Measurements from ENCODE around the gene SLC39A1. TPM values are rescaled to one million over a fixed set of nuclear protein-coding genes. Genes with fewer than 3 reads are reported as not detected.
"Not testable (repeated sequence)": the region's sequence is repeated elsewhere in the genome, so short reads cannot be mapped to it uniquely, and the experiment has no call there.

SLC39A1 gene
- polyA plus RNA-seq, 3 donors = 77.5 to 81.4 (median 80.6) TPM

DNA sequence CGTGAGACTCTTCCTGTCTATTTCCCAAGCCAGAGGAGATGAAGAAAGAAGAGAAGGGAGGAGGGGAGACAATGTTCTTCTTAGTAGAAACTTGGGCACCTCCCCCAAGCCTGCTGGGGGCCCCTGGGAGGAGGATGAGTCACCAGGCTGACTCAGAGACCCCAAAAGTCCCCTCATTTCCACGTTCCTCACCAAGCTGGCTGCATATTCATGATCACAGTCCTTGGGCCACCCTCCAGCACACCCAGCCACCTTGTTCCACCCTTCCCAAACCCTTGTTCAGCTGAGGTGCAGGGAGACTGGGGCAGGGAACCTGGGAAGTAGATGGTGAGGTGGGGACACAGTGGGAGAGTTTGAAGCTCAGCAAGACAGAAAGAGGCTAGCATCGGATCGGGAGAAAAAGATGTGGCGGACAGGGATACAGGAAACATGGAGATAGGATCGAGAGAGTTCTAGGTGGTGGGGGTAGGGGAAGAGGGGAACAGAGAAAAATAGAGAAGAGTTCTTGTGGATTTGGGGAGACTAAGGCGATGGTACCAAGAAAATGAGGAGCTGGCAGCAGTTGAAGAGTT lies 22.1 kb upstream of the SLC39A1 start:
- no peak for DNase-seq (ENCODE audit: extremely low read depth in 1 of 11, low read depth in 9 of 11, low spot score in 4 of 11)

DNA sequence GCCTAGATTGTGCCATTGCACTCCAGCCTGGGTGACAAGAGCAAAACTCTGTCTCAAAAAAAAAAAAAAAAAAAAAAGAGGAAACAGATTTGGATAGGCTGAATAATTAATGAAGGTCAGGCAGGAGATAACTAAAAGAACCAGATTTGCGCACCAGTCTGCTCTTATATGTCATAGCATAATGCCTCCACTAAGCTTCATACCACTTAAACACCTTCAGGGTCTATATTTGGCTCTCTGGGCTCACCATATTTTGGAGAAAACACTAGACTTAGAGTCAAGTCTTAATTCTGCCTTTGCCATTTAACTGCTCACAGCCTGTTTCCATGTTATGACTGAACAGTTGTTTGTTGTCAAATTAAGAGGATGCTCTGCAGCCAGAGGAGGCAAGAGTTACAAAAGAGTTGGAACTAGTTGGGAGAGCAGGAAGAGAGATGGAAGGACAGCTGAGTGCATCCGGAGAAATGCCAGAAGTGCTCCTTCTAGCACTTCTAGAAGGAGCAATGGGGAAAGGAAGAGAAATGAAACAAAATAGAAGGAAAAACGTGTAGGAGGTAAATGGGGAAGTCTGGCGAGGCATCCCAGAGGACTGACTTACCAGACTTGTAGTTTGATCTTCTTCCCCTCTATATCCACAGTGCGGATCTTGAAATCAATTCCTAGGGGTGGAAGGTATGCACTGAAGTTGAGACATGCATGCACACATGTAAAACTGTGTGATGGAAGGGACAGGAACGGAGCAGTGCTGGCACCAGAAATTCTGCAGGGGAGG lies 21.0 kb upstream of the SLC39A1 start:
- peak in 1 of 11 donors; percentile 21 for DNase-seq (ENCODE audit: extremely low read depth in 1 of 11, low read depth in 9 of 11, low spot score in 4 of 11)

DNA sequence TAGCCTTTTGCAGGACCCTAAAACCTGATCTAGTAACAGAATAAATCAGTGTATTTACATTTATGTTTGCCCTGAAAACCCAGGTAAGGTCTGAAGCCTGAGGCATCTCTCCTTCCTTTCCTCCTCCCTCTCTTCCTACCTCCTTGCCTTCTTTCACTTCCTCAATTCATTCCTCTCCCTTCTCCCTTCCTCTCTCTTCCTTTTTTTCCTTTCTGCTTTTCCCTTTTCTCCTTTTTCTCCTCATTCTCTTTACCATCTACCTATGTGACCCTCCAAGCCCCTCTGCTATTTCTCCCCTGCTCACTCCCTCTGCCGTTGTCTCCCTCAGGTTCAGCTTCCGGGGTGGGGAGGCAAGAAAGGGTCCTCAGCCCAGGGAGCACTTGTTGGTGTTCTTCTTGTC lies 18.4 kb upstream of the SLC39A1 start:
- not testable (repeated sequence) for DNase-seq (ENCODE audit: extremely low read depth in 1 of 11, low read depth in 9 of 11, low spot score in 4 of 11)

DNA sequence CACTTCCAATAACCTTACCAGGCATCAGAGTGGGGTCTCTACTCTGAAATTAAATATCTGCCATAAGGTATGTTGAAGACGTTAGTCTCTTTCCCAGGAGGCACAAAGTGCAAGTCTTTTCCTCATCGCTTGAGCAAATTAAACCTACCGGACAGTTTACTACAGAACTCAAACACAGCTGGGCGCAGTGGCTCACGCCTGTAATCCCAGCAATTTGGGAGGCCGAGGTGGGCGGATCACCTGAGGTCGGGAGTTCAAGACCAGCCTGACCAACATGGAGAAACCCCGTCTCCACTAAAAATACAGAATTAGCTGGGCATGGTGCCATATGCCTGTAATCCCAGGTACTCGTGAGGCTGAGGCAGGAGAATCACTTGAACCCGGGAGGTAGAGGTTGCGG lies 15.8 kb upstream of the SLC39A1 start:
- DNase-seq (ENCODE audit: extremely low read depth in 1 of 11, low read depth in 9 of 11, low spot score in 4 of 11) = not testable (repeated sequence)

DNA sequence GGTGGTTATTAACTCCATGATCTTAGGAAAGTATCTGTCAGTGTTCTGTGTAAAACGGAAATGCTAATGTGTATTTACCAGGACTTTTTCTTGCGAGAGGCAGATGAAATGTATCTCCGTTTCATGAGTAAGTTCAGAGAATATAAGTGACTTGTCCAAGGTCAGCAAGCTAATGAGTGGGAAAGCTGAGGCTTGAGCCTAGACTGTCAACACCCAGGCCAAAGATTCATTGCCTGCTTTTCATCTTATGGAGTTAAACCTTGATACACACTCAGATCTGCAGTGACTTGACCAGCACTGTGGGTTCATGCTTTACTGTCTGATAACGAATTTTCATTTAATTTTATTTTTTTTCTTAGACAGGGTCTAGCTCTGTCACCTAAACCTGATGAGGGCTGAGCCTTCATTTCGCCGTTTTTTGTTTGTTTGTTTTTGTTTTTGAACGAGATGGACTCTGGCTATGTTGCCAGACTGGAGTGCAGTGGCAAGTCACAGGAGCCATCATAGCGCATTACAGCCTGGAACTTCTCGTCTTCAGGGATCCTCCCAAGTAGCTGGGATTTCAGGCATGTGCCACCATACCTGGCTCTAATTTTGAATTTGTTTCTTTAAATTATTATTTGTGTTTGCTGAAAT lies 15.1 kb upstream of the SLC39A1 start:
- DNase-seq (ENCODE audit: extremely low read depth in 1 of 11, low read depth in 9 of 11, low spot score in 4 of 11) = no peak

DNA sequence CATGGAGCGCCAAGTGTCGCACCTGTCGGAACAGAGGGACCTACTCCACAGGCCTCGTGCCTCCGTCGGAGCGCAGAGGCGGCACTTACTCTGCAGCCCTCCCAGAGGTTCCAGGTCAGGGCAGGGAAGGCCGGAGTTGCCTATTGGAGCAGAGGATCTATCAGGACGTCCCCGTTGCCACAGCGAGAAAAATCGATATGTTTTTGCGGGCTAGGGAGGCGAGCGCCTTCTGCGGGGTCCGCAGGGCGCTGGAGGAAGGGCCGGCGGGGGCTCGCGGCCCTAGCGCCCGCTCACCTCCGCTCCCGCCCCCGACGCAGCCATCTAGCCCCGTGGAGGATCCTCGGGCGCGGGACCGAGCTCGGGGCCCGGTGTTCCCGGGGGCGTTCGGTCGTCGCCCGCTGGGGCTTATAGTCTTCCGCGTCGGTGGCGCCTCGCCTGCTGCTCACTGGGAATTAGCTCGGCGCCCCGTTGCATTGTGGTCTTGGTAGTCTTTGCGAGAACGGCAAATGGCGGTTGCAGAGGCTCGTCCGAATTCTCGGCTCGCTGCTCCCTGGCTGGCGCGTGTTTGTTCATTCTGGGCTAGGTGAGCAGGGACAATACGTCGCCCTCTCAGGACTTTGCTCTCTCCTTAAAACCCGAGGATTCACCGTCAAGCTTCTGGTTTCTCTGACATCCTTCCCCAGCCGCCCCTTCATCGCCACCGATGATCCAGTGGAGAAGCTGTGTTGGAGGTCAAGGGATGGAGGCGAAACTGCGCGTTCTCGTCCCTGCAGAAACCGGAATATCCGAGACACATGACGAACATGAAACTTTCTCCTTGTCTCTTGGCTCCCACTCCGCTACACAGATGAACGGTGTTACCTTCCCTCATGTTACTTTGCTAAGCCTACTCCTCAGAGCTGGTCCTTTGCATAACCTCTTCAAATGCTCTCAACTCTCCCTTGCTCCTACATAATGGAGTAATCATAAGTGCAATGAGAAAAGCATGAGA lies 14.2 kb upstream of the SLC39A1 start, which contains the start of gene JTB:
TSS of gene JTB (minus strand) at position 425 of the 991 bp plus-strand sequence. CDS start at position 3, 422 bp downstream.
- peak in 5 of 11 donors; percentile 73 to 86 (median 81) for DNase-seq (ENCODE audit: extremely low read depth in 1 of 11, low read depth in 9 of 11, low spot score in 4 of 11)

DNA sequence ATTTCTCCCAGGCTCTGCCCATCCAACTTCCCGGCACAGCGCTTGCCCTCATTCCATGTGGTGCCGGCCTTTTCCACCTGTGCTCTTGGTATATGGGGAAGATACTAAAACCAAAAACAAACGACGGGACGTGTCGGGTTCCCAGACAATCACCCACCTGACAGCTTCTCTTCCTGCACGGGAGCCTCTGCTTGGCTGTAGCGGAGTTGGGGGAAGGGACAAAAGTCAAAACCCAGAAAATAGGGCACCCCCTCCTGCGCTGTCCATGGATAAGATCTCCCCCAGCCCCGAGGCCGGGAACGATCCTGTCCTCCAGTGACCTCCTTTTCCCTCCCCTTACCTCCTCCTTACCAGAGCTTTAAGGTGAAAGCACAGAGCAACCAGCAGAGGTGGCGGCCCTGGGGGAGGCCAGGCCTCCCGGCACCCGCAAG lies 13.5 kb upstream of the SLC39A1 start:
- DNase-seq (ENCODE audit: extremely low read depth in 1 of 11, low read depth in 9 of 11, low spot score in 4 of 11) = no peak

DNA sequence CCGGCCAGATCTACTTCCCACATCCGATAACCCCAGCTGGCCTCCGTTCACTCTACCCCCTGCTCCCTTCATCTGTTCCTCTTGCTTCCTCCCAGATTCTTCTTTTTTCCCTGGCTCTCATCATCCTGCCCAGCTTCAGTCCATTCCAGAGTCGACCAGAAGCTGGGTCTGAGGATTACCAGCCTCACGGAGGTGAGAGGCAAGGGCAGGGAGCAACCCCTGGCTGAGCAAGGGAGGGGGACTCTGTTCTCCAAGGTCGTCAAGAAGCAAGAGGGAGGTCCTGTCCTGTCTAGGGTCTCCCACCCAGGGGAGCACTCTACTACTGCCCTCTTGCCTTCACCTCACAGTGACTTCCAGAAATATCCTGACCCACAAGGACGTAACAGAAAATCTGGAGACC lies 10.2 kb upstream of the SLC39A1 start:
- no peak for DNase-seq (ENCODE audit: extremely low read depth in 1 of 11, low read depth in 9 of 11, low spot score in 4 of 11)

DNA sequence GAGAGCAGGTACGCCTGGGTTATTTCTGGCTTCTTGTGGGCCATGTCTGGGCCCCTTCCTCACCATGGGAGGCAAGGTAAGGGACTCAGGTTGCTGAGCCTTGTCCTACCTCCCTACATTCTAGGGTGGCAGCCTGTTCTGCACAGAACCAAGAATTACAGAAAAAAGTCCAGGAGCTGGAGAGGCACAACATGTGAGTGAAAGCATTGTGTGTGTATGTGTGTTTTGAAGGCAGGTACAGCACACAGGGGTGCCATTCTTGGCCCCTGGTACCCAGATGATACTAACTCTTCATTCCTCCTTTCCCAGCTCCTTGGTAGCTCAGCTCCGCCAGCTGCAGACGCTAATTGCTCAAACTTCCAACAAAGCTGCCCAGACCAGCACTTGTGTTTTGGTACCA lies 9.7 kb upstream of the SLC39A1 start:
- DNase-seq (ENCODE audit: extremely low read depth in 1 of 11, low read depth in 9 of 11, low spot score in 4 of 11) = no peak

DNA sequence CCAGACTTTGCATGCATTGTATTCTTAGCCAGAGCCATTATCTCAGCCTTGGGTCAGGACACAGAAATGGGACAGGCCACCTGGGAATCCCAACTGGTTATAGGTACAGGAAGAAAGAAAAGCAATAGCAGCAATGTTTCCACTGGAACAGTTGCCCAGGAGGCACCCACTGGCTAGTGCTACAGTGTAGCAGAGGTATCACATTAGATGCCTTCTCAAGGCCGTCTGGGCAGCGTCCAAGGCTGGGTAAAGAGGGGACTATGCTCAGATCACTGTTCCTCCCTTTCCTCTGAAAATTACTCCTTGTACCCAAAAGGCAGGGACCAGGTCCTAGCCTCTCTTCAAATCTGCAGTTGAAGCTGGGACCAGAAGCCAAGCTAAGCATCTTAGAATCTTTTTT lies 7.0 kb upstream of the SLC39A1 start:
- no peak for DNase-seq (ENCODE audit: extremely low read depth in 1 of 11, low read depth in 9 of 11, low spot score in 4 of 11)

DNA sequence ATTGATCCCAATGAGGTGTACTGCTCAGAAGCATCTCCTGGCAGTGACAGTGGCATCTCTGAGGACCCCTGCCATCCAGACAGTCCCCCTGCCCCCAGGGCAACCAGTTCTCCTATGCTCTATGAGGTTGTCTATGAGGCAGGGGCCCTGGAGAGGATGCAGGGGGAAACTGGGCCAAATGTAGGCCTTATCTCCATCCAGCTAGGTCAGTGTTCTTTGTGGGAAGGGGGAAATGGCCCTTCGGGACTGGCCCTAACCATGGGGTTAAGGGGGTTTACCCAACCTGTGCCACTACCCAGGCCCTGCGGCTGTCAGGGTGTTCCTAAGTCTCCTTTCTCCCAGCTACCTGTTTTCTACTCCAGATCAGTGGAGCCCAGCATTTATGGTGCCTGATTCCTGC lies 5.6 kb upstream of the SLC39A1 start:
- DNase-seq (ENCODE audit: extremely low read depth in 1 of 11, low read depth in 9 of 11, low spot score in 4 of 11) = no peak

DNA sequence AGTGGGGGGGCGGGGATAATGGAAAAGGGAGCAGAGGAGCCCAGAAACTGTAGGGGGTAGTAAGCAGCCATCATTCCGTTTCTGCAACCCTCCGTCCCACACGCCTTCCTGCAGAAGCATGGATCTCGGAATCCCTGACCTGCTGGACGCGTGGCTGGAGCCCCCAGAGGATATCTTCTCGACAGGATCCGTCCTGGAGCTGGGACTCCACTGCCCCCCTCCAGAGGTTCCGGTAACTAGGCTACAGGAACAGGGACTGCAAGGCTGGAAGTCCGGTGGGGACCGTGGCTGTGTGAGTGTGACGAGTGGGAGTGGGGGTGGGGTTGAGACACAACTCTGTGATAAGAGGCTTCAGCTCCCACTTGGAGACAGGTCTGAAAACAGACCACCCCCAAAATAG lies 5.1 kb upstream of the SLC39A1 start:
- no peak for DNase-seq (ENCODE audit: extremely low read depth in 1 of 11, low read depth in 9 of 11, low spot score in 4 of 11)

DNA sequence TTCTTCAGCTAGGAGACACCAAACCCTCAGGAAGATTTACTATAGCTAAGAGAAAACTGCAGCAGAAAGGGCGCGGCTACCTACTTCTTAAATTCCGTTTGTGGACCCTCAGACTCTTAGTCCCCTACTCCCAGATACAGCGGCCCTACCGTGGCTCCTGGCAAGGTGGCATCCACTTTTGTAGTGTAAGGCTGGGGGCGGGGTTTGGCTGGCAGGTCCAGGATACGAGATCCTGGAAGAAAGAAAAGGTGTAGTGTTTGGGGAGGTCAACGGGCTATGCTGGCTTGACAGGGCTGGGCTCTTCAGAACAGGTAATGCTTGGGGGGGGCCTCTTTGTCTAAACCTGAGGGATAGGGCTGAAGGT lies 4.6 kb upstream of the SLC39A1 start:
- DNase-seq (ENCODE audit: extremely low read depth in 1 of 11, low read depth in 9 of 11, low spot score in 4 of 11) = no peak

DNA sequence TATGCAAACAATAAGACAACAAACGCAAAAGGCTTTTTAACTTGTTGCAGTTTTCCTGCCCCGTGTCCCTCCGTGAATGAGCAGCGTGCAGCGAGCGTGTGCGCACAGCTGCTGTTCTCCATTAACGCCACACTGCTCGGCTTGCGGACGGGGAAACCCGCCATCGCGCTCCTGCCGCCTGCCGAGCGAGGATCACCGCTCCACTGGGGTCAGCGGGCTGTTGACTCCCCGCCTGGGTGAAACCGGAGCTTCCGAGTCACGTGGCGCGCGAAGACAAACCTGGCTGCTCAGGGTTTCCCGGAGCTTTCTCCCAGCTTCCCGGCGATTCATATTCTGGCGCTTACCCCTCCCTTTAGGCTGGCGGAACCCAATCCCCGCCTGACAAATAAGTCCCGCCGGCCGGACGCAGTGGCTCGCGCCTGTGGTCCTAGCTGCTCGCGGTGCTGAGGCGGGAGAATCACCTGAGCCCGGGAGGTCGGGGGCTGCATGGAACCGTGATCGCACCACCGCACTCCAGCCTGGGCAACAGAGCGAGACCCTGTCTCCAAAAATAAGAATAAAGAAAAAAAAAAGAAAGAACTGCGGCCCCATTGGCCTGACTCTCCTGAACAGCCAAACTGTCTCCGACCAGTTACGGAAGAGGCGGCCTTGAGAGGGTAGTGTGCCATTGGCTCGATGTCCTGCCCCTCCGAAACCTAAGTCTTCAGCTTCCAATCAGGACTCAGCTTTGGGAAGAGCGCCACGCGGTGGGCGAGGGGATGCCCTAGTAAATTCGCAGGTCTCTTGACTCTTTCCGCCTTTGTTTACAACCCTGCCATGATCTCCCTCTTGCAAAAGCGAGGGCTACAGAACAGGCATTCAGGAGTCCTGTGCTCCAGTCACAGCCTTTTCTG lies 4.0 kb upstream of the SLC39A1 start, which contains the start of gene CREB3L4:
TSS of gene CREB3L4 (plus strand) at position 796 of the 893 bp plus-strand sequence. CDS start 624 bp downstream, outside the sequence.
- DNase-seq (ENCODE audit: extremely low read depth in 1 of 11, low read depth in 9 of 11, low spot score in 4 of 11) = peak in 10 of 11 donors; percentile 89 to 99 (median 96)

DNA sequence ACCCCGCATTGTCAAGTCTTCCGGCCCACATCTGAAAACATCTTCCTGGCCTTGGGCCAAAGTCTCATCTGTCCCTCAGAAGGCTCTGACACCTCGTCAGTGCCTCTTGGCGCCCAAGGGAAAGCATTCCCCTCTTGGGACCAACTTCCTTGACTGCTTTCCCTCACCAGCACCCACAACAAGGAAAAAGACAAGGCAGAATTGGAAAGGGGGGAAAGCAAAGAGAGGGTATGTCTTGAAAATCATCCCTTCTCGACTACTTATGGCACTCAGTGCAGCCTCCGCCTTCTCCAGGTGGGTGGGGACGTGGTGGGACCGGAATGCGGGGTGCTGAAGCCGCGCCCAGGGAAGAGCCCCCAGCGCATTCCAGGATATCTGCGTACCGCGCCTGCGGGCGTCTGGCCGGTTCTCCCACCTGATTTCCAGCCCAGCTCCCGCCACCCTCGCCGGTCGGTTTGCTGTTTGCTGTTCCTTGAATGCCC lies 554 bp upstream of the SLC39A1 start:
- DNase-seq (ENCODE audit: extremely low read depth in 1 of 11, low read depth in 9 of 11, low spot score in 4 of 11) = peak in 1 of 11 donors; percentile 55

DNA sequence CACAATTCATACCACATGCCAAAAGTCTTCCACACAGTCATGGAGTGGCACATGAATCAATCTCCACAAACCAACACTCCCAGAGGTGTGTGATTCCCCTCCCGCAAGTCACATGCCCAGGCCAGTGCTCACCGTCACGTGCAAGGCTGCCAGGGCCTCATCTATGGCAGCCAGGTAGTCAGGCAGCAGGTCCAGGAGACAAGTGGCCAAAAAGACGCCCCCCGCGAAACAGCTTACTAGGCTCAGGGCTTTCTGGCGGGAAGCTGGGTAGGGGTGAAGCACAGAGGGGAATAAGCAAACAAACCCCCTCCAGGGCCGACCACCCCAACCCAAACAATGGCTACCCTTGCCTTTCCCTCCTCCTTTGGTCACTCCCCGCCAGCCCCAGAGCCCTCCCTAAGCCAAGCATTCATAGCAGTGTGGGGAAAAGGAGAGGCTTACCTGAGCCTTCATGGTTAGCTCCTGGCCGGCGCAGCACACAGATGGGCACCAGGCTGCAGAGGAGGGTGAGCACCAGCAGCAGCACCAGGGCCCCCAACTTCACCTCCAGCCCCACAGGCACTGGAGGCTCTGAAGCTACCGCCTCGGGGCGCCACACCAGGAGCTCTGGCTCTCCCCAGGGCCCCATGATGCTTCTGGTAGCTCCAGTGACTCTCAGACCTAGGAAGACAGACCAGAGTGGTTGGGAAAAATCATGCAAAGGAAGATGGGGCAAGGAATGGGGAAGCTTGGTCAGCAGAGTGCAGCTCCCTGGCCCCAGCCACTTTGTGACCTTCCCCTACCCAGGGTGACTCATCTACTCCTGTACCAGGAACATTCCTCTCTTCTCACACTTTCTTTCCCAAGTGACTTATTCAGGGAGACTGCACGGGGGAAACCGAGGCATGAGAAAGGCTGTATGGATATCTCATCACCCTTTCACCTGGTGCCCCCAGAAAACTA lies 978 bp downstream of the SLC39A1 start:
- DNase-seq (ENCODE audit: extremely low read depth in 1 of 11, low read depth in 9 of 11, low spot score in 4 of 11) = no peak

DNA sequence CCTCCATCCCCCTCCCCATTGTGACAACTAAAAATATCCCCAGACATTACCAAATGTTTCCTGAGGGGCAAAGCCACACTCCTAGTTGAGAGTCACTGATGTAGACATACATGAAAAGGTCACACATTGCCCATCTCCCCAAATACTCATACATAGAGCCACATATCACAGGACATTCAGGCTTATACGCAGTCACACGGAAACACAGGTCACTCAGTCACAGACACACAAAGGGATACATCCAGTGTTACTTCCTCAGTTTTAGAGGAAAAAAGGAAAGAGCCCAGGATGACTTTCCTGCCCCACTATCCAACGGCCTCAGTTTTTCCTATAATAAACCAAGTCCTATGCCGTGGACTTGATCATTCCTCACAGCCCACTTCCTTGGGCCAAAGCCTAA lies 1.9 kb downstream of the SLC39A1 start:
- DNase-seq (ENCODE audit: extremely low read depth in 1 of 11, low read depth in 9 of 11, low spot score in 4 of 11) = no peak
